OCI-LY3 (cell line): ENCODE data around the gene FRMPD4.

Experiments
- CTCF ChIP-seq: fragments of 200-600, 300-600 bp; sonication (generic); IDR thresholded peaks from 2 replicates; pipeline ENCODE4 v1.5.1; 2014; ENCODE audit warnings: antibody characterized with exemption, low read length, low read depth
- EZH2phosphoT487 ChIP-seq: fragments of 200-600 bp; shearing (Covaris generic); IDR thresholded peaks from 2 replicates; pipeline ENCODE4 v1.6.1; 2018; ENCODE audit warnings: antibody characterized with exemption, mixed run types, low read depth

GRCh38 chrX:12292996-12293765, 154.9 kb downstream of the FRMPD4 start:
- TF ChIP-seq CTCF (no peak), EZH2phosphoT487 (no peak)
